Gastroesophageal sphincter (tissue), 3 donors: ENCODE results near the gene FAM118A.

Experiments
- POLR2A ChIP-seq, 2 donors: fragments of 450-650 bp; IDR thresholded peaks; one replicate each; pipeline ENCODE4 v1.6.1; 2017; ENCODE audit warnings: antibody characterized with exemption in 2 of 2, mild to moderate bottlenecking in 2 of 2, moderate library complexity in 1 of 2
- POLR2AphosphoS5 ChIP-seq: sonication (generic); formaldehyde crosslinking; IDR thresholded peaks from one replicate; pipeline ENCODE4 v1.6.1; 2017; ENCODE audit warnings: antibody characterized with exemption
- TF ChIP-seq, protein P1 (sequence below), 4 experiments: fragments of 200-600 bp in 2 of 4; fragments of 450-650 bp in 2 of 4; sonication (generic) in 1 of 4; IDR thresholded peaks; one replicate each; pipeline ENCODE4 v1.5.1; 2017 to 2019; ENCODE audit warnings: antibody characterized with exemption in 4 of 4, mild to moderate bottlenecking in 2 of 4, moderate library complexity in 2 of 4

DNA sequence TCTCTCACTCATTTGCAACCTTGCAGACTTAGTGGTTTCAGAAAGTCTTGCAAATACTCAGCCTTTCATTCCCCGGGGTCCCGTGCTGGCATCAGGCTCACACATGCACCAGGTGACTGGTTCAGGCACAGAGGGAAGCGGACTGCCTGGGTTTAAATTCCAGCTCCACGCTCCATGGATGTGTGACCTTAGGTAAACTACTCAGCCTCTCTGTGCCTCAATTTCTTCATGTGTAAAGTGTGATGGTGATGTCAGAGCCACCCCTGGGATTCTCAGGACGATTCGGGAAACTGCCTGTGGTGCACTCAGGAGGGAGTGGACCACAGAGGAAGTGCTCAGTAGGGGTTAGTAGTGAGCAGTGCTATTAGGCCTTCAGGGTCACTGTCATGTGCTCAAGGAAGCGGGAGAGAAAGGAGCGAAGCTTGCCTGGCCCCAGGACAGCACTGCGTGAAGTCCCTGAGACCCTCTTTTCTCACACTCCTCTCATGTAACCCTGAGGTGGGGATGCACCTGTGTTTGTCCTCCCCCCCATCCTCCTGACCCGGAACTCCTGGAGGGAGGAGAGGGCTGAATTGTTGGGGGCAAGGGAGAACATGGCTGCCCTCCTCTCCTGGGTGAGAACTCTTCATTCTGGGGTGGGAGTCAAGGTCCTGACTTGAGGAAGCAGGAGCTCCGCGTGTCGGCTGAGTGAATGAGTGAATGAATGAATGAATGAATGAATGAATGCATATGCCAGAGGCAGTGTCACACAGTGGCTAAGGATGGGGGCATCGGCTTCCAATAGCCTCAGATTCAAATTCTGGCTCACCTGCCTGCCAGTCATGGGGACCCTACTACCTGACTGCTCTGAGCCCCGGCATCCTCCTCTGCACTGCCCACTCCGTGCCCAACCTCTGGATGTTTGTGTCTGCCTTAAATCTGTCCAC is 39.4 kb upstream of the FAM118A start:
- TF ChIP-seq, protein P1, sequence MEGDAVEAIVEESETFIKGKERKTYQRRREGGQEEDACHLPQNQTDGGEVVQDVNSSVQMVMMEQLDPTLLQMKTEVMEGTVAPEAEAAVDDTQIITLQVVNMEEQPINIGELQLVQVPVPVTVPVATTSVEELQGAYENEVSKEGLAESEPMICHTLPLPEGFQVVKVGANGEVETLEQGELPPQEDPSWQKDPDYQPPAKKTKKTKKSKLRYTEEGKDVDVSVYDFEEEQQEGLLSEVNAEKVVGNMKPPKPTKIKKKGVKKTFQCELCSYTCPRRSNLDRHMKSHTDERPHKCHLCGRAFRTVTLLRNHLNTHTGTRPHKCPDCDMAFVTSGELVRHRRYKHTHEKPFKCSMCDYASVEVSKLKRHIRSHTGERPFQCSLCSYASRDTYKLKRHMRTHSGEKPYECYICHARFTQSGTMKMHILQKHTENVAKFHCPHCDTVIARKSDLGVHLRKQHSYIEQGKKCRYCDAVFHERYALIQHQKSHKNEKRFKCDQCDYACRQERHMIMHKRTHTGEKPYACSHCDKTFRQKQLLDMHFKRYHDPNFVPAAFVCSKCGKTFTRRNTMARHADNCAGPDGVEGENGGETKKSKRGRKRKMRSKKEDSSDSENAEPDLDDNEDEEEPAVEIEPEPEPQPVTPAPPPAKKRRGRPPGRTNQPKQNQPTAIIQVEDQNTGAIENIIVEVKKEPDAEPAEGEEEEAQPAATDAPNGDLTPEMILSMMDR (IDR thresholded peaks at IDR 0.05), result no peak
- no peak for TF ChIP-seq POLR2A (IDR thresholded peaks at IDR 0.05)
- TF ChIP-seq POLR2AphosphoS5, result no peak
